Prostate gland (tissue), 2 donors: ENCODE results near the gene IL1RAPL2.

Experiments used
- CTCF ChIP-seq, 4 experiments: fragments of 200-600 bp in 2 of 4; fragments of 450-650 bp in 2 of 4; sonication (generic) in 2 of 4; IDR thresholded peaks; 1 replicate in 3 of 4; 2 replicates in 1 of 4; pipeline ENCODE4 v1.5.1; 2016 to 2019; ENCODE audit warnings: antibody characterized with exemption in 4 of 4, mild to moderate bottlenecking in 2 of 4, moderate library complexity in 2 of 4
- POLR2A ChIP-seq: fragments of 450-650 bp; IDR thresholded peaks from one replicate; pipeline ENCODE4 v1.6.1; 2016; ENCODE audit warnings: antibody characterized with exemption, mild to moderate bottlenecking

GRCh38 chrX:105502336-105502735 is 936.3 kb downstream of the IL1RAPL2 start:
- TF ChIP-seq CTCF (IDR thresholded peaks at IDR 0.05) (no peak), POLR2A (no peak)
